GOT3 (cell line): Measurements from ENCODE around the gene SNRPA.
"Not testable (repeated sequence)": the region's sequence is repeated elsewhere in the genome, so short reads cannot be mapped to it uniquely, and the experiment has no call there.

Experiments used
- DNase-seq: peaks from one replicate; lab custom pipeline; 2025; ENCODE audit warnings: mixed read lengths; lab: John Stamatoyannopoulos, UW

SNRPA gene

DNA sequence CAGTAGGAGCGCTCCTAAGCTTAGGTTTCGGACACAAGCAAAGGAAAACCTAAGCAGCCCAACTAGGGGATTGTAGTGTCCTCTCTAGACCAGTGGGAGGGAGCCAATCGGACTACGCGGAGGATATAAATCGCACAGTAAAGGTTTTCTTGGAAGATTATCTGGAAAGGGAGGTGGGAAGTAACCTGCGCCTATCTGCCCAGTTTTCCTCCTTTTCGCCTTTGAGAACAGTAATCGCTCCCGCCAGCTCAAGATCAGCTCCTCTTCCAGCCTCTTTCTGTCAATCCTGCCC lies 26.6 kb downstream of the SNRPA start:
- no peak for DNase-seq

DNA sequence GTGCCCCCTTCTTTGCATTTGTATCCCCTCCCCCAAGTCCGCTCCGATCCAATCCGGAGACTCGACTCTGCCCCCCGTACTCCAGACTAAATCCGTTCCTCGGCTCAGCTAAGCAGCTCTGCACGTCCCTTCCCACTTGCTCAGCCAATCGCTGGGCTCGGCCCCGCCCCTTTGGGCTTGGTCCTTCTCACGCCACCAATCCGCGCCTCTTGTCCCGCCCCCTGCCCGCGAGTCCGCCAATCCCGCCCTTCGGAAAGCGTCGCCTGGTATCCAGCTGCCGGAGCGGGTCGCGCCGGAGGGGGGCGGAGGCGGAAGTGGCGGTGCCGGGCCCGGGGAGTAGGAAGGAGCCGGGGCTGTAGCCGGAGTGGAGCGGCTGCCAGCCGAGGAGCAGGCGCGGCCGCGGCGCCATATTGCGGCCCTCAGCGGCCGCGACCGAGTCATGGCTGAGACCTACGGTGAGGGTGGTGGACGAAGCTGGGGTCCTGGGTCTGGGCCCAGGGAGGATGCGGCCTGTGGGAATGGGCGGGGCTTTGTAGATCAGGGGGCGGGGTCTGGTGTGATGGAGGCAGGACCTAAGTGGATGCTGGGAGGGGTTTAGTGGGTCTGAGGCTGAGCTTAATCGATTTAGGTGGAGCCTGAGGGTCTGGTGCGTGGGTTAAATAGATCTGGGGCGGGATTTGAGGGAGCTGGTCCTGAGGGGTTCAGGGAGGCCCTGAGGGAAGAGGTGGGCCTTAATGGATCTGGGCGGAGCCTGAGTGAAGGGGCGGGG lies 27.1 kb downstream of the SNRPA start, which contains the start of gene RAB4B:
TSS of gene RAB4B (plus strand) at position 311 of the 769 bp plus-strand sequence. CDS start at position 440, 129 bp downstream.
- peak; percentile 97 for DNase-seq

DNA sequence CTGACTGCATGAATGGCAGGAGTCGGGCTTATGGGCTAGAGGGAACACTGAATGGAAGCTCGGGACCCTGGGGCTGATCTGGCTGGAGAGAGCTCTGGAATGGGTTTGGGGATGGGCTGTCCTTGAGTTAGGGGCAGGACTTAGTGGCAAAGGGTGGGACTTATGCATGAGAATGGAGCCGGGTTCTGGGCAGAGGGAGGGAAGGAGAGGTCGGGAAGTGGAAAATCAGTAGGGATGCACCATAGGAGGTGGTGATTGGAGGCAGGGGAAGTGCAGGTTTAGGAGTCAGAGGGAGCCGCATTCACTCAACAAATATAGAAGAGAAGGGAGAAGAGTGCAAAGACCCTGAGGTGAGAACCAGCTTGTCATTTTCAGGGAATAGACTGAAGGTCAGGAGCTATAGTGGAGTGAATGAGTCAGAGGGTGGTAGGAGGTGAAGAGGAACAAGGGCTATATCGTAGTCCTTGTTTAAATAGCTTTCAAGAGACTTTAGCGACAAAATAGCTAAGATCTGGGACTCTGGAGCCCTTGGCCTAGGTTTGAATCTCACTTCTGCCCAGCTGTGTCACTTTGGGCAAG lies 27.8 kb downstream of the SNRPA start:
- no peak for DNase-seq

DNA sequence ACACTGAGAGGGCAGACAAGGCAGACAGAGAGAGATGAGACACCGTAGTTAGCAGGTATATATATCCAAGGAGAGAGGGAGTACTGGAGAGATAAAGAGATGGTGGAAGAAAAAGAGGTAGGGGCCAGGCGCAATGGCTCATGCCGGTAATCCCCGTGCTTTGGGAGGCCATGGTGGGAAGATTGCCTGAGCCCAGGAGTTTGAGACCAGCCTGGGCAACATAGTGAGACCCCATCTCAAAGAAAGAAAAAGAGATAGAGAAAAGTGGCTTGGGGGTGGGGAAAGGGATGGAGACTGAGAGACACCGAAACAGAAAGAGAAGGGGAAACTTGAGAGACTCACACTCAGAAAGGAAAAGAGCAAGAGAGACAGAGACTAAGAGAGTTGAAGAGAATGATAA lies 29.6 kb downstream of the SNRPA start:
- no peak for DNase-seq

DNA sequence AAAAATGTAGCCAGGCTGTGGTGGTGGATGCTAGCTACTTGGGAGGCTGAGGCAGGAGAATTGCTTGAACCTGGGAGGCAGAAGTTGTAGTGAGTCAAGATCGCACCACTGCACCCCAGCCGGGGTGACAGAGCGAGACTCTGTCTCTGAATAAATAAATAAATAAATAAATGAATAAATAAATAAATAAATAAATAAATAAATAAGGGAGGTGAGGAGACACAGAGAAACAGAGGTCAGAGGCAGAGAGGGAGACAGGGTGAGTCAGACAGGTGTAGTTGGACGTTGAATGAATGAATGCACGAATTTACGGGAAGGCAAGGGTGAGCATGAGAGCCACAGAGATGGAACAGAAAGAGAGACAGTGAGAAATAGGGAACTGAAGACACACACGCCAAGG lies 30.1 kb downstream of the SNRPA start:
- DNase-seq: no peak

DNA sequence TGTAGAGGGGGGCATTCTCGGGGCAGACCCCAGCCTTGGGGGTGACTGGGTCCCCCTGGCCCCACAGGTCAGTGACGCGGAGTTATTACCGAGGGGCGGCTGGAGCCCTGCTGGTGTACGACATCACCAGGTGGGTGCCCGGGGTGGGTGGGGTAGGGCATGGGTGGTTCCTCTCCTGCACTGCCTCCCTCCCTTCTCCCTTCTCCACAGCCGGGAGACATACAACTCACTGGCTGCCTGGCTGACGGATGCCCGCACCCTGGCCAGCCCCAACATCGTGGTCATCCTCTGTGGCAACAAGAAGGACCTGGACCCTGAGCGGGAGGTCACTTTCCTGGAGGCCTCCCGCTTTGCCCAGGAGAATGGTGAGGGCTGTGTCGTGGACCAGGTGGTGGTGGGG lies 32.7 kb downstream of the SNRPA start:
- no peak for DNase-seq

DNA sequence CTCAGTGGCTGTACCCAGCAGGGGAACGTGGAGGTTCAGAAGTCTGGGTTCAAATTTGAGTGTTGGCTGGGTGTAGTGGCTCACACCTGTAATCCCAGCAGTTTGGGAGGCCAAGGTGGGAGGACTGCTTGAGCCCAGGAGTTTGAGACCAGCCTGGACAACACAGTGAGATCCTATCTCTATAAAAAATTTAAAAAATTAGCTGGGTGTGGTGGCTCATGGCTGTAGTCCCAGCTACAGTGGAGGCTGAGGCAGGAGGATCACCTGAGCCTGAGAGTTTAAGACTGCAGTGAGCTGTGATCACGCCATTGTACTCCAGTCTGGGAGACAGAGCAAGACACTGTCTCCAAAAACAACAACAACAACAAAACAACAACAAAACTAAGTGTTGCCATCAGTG lies 33.1 kb downstream of the SNRPA start:
- not testable (repeated sequence) for DNase-seq

DNA sequence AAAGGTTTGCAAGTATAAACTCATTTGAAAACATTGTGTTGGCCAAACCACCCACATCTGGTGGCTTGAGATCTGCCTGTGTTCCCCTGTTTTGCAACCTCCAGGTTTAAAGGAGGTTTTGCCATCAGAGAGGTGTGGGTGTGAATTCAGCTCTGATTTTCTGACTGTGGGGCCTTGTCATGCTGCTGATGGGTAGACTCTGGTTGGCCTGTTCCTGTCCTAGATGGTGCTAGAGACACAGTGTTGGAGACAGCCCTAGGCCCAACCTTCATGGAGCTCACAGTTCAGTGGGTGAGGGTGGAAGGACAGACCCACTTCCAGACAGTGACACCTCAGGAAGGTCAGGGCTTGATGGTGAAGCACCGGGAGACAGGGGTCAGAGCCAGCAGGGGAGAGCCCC lies 34.5 kb downstream of the SNRPA start:
- no peak for DNase-seq

DNA sequence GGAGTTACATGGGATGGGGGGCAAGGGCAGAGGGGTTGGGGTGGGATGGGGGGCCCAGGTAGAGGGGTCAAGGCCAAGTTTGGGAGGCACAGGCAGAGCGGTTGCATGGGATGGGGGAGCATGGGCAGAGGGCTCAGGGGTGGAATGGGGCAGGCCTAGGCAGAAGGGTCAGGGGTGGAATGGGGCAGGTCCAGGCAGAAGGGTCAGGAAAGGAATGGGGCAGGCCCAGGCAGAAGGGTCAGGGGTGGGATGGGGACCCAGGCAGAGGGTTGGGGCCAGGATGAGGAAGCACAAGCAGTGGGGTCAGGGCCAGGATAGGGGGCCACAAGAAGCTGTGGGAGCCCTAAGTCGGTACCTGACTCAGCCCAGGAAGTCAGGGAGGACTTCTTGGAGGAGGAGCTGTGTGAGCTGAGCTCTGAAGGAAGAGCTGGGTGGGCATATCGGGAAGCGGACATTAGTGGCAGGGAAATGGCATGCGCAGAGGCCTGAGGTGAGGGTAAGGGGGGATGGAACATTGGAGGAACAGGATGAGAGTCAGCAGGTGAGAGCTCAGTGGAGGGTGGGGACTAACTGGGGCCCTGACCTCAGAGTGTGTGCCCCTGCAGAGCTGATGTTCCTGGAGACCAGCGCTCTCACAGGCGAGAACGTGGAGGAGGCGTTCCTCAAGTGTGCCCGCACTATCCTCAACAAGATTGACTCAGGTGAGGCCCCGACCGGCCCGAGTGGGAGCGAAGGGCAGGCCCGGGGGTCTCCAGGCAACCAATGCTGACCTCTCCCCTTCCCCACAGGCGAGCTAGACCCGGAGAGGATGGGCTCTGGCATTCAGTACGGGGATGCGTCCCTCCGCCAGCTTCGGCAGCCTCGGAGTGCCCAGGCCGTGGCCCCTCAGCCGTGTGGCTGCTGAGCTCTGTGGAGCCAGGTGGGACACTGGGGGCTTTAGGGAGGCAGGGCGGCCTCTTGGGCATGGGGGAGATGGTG lies 35.3 kb downstream of the SNRPA start:
- no peak for DNase-seq

DNA sequence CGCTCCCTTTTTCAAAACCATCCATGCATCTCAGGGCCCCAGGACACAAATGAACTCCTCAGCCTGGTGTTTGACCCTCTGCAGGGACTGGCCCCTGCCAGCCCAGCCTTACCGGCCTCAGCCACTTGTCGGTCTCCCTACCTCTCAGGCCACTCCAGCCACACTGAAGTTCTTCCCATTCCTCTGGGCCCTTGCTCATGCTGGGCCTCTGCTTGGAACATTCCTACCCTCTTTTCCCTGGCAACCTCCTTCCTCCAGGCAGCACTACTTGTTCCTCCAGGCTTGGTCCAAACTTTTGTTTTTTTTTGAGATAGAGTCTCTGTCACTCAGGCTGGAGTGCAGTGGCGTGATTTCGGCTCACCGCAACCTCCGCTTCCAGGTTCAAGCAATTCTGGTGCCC lies 40.3 kb downstream of the SNRPA start:
- DNase-seq: no peak

DNA sequence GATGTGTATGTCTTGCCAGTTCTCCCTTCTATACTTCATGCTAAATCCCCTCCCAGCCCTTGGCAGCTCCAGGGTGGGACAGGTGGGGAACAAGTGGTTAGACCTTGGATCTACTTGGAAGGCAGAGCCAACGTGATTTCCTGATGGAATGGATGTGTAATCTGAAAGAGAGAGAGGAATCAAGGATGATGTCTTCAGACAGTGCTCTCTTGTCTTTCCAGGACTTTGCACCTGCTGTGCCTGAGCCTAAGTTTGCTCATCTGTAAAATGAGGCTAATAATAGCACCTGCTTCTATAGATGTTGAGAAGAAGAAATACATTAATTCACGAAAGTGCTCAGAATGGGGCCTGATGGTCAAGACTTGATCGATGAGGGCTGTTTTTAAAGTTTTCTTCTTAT lies 41.0 kb downstream of the SNRPA start:
- no peak for DNase-seq

DNA sequence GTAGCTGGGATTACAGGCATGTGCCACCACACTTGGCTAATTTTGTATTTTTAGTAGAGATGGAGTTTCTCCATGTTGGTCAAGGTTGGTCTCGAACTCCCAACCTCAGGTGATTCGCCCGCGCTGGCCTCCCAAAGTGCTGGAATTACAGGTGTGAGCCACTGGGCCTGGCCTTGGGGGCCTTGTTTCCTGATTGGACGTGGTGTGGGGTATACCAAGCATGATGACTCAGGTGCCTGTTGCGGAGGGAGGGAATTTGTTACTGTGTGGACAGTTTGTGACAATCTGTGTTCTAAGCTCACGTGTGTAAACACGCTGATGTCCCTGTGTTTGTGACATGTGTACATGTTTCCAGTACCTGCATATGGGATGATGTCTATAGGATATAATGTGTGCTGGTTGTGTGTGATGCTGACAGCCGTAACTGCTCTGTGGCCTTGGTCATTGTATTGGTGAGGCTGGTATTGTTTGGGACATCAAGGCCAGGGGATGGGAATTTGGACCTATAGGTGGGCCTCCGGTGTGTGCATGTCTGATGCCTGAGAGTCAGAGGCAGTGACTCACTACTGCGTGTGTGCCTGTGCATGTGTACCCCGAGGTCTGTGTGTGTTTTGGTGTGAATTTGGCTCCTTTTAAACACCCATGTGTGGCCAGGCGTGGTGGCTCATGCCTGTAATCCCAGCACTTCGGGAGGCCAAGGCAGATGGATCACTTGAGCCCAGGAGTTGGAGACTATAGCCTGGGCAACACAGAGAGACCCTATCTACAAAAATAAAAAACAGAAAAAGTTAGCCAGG lies 46.4 kb downstream of the SNRPA start:
- no peak for DNase-seq

DNA sequence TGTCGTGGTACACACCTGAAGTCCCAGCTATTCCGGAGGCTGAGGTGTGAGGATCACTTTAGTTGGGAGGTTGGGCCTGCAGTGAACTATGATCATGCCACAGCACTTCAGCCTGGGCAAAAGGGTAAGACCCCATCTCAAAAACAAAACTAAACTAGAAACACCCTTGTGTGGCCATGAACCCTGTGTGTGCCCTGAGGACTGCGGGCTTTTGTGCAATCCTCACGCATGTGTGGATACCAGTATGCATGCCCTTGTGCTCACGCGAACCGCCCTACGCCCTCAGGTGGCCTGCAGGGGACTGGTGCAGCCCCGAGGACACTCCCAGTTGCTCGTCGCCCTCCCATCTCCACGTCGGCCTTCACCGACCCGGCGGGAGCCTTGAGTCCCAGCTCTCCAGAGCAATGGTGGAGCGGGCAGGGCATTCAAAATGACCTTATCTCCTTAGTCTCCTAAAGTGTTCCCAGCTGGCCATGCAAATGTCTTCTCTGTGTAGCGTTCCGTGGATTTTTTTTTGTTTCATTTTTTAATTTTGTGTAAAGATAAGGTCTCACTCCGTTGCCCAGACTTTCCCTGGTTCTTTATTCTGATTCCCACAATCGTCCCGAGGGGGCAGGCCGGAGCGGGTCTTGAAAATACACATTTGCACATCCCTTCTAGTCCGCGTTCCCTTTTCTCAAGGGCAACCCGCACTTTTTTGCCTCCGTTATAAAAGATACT lies 47.1 kb downstream of the SNRPA start:
- DNase-seq: no peak

DNA sequence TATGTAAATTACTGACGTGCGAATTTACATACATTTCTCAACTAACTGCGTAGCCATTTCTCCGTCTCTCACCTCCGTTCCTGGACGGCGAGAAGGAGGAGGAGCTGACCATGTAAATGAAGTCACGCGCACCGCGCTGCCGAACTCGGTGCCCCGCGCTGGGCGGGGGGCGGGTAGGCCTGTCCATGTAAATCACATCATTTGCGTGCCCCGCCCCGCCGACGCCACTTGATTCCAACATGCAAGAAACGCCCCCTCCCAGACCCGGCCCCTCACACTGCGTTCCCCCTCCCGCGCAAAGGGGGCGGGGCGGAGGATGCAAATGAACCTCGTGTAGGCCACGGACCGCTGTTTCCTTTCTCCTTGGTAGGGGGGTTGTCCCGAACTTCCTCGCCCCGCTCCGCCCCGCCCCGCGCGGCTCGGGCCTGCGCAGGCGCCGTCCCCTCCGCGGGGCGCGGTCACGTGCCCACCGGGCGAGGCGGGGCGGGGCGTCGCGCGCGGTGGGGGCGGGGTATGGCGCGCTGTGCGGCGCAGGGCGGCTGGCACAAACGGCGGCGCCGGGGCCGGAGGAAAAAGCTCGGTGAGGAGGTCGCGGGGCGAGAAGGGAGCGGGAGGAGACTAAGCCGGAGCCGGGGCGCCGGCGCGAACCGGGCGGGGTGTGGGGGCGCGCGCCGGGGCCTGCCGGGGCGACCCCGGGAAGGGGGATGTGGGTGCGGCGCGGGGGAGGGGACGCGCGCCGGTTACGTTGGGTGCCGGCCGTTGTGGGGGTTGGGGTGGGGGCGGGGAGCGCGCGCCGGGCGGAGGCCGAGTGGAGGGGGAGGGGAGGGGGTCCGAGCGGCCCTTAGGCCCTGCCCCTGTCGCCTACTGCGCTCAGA lies 47.9 kb downstream of the SNRPA start, which contains the start of gene EGLN2:
TSS of gene EGLN2 (plus strand) at position 509 of the 875 bp plus-strand sequence. CDS start 1,382 bp downstream, outside the sequence.
- peak; percentile 97 for DNase-seq

DNA sequence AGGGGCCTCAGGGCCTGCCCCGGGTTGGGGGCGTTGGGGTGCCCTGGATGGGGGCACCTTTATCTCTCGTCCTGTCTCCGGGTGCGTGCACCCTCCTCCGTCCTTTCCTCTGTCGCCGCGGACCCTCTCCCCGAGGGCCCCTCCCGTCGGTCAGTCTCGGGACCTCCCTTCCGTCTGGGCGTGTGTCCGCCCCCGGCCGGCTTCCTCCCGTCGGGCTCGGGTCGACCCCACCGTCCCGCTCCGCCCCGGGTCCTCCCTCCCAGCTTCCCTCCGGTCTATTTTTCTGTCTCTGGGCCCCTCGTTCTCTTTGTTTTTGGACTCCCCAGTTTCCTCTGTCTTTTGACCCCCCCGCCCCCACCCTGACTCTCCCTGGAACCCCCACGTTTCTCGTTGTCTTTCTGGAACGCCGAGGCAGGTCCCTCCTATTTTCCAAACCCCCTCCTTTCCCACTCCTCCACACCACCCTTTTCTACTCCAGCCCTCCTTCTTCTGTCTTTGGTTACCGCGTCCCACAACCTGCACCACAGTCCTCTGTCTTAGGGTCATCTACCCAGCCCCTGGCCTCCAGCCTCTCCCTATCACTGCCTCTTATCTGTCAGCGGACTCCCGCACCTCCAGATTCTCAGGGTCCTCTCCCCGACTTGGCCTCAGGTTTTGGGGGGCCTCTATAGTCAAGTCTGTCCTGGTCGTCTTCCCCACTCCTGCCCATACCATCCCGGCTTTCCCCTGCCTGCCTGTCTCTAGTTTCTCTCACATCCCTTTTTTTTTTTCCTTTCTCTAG lies 48.7 kb downstream of the SNRPA start:
- no peak for DNase-seq

DNA sequence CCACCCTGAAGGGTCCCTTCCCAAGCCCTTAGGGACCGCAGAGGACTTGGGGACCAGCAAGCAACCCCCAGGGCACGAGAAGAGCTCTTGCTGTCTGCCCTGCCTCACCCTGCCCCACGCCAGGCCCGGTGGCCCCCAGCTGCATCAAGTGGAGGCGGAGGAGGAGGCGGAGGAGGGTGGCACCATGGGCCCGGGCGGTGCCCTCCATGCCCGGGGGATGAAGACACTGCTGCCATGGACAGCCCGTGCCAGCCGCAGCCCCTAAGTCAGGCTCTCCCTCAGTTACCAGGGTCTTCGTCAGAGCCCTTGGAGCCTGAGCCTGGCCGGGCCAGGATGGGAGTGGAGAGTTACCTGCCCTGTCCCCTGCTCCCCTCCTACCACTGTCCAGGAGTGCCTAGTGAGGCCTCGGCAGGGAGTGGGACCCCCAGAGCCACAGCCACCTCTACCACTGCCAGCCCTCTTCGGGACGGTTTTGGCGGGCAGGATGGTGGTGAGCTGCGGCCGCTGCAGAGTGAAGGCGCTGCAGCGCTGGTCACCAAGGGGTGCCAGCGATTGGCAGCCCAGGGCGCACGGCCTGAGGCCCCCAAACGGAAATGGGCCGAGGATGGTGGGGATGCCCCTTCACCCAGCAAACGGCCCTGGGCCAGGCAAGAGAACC lies 49.5 kb downstream of the SNRPA start:
- DNase-seq: no peak

DNA sequence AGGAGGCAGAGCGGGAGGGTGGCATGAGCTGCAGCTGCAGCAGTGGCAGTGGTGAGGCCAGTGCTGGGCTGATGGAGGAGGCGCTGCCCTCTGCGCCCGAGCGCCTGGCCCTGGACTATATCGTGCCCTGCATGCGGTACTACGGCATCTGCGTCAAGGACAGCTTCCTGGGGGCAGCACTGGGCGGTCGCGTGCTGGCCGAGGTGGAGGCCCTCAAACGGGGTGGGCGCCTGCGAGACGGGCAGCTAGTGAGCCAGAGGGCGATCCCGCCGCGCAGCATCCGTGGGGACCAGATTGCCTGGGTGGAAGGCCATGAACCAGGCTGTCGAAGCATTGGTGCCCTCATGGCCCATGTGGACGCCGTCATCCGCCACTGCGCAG lies 50.0 kb downstream of the SNRPA start:
- no peak for DNase-seq

DNA sequence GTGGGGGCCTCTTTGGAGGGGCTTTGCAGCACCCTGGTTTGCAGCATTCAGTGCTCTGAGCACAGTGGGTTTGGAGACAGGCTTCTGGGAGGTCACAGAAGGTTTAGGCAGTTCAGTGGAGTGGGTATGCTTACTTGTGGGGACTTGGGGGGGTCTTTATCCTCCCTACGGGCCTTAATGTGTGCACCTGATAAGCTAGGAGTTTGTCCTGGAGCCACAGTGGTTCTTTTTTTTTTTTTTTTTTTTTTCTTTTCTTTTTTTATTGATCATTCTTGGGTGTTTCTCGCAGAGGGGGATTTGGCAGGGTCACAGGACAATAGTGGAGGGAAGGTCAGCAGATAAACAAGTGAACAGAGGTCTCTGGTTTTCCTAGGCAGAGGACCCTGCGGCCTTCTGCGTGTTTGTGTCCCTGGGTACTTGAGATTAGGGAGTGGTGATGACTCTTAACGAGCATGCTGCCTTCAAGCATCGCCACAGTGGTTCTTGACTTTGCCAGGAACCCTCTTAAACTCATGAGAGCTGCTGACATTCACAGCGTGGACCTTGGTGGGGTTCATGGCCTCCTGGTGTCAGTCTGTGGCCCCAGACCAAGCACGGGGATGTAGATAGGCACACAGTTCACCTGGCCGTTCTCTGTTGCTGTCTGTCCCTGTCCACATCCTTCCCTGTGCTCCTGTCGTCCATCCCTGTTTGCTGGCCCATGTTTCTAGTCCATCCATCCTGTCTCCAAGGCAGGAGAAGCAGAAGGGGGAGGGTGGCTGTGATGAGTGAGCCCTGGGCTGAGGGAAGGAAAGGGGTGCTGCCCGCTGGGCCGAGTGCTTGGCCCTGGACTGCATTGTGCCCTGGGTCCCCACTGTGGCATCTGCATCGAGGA lies 50.7 kb downstream of the SNRPA start:
- no peak for DNase-seq
